Endothelial cell of umbilical vein (primary cell): ENCODE data around the gene IQCH. TPM values are rescaled to one million over a fixed set of nuclear protein-coding genes. Genes with fewer than 3 reads are reported as not detected.

Experiments
- BruUV-seq: library from RNA; stranded (reverse); fragments of 400-500 nt; replicated peaks from 2 replicates; lab custom pipeline; 2021; lab: Mats Ljungman, UMichigan
- CTCF ChIA-PET: fragments of 300-600, 350-600 bp; sonication (Branson Sonifier 250); formaldehyde crosslinking; loops from one replicate; lab custom pipeline; 2021; ENCODE audit warnings: antibody characterized with exemption, inconsistent platforms; lab: Charles Lee
- POLR2A ChIA-PET: fragments of 300-600, 350-600 bp; sonication (Branson Sonifier 250); formaldehyde crosslinking; loops from one replicate; lab custom pipeline; 2021; ENCODE audit warnings: antibody characterized with exemption, inconsistent platforms; lab: Charles Lee
- DNase-seq: peaks from one replicate; pipeline ENCODE4 v3.0.0-alpha.2; 2011; ENCODE audit warnings: low read depth, low spot score
- FAIRE-seq: peaks from 2 replicates; lab custom pipeline; 2011; peaks lifted over from hg19 to GRCh38; lab: Jason Lieb, UNC
- H2AFZ ChIP-seq: 2 replicates; pipeline ENCODE4 v1.6.0; 2012; ENCODE audit warnings: low read depth, low read length, control low read depth, inconsistent platforms
- H3K27ac ChIP-seq: 2 replicates; pipeline ENCODE4 v1.5.1; 2011; ENCODE audit warnings: low read depth, mild to moderate bottlenecking, control low read depth, low read length, moderate library complexity; ENCODE audit not compliant: insufficient read depth
- H3K27me3 ChIP-seq, 2 experiments: 2 replicates each; pipeline versions ENCODE4 v1.6.0 to v1.6.1; 2011; ENCODE audit warnings: low read length in 2 of 2, mixed read lengths in 1 of 2; ENCODE audit not compliant: control insufficient read depth in 2 of 2, insufficient read depth in 2 of 2
- H3K36me3 ChIP-seq, 2 experiments: 2 replicates in 1 of 2; 3 replicates in 1 of 2; pipeline ENCODE4 v1.5.1; 2011; ENCODE audit warnings: low read length in 2 of 2, mild to moderate bottlenecking in 1 of 2, moderate library complexity in 1 of 2; ENCODE audit not compliant: control insufficient read depth in 2 of 2, insufficient read depth in 2 of 2; ENCODE audit errors: extremely low read depth in 1 of 2
- H3K4me1 ChIP-seq: 3 replicates; pipeline ENCODE4 v1.5.1; 2011; ENCODE audit warnings: mild to moderate bottlenecking, low read length; ENCODE audit not compliant: control insufficient read depth, insufficient read depth; ENCODE audit errors: extremely low read depth
- H3K4me2 ChIP-seq: 2 replicates; pipeline ENCODE4 v1.6.1; 2011; ENCODE audit warnings: low read length, control low read depth, mixed read lengths; ENCODE audit not compliant: insufficient read depth
- H3K4me3 ChIP-seq, 3 experiments: fragments of 200-600 bp in 1 of 3; sonication (generic), shearing (Covaris generic) in 1 of 3; replicated peaks in 1 of 3; 2 replicates each; pipeline ENCODE4 v1.5.1; 2011 to 2016; ENCODE audit warnings: control low read depth in 3 of 3, low read length in 3 of 3, mild to moderate bottlenecking in 2 of 3, inconsistent platforms in 1 of 3, low read depth in 1 of 3, moderate library complexity in 1 of 3; ENCODE audit not compliant: insufficient read depth in 1 of 3
- H3K79me2 ChIP-seq: 2 replicates; pipeline ENCODE4 v1.6.0; 2012; ENCODE audit warnings: low read length, inconsistent platforms; ENCODE audit not compliant: control insufficient read depth, insufficient read depth
- H3K9ac ChIP-seq: replicated peaks from 2 replicates; pipeline ENCODE3; 2011; ENCODE audit warnings: low read length, control low read depth; ENCODE audit not compliant: insufficient read depth; ENCODE audit errors: extremely low read depth
- H3K9me1 ChIP-seq: replicated peaks from 3 replicates; pipeline ENCODE4 v1.6.0; 2011; ENCODE audit warnings: mild to moderate bottlenecking, low read length; ENCODE audit not compliant: control insufficient read depth, insufficient read depth; ENCODE audit errors: extremely low read depth
- H3K9me3 ChIP-seq: replicated peaks from 2 replicates; pipeline ENCODE4 v1.5.1; 2012; ENCODE audit warnings: low read length, inconsistent platforms; ENCODE audit not compliant: control insufficient read depth, insufficient read depth
- H4K20me1 ChIP-seq: replicated peaks from 2 replicates; pipeline ENCODE3; 2011; ENCODE audit warnings: mild to moderate bottlenecking, low read length; ENCODE audit not compliant: control insufficient read depth, insufficient read depth; ENCODE audit errors: extremely low read depth
- CTCF ChIP-seq, 2 donors: IDR thresholded peaks; 1 replicate in 1 of 2; 2 replicates in 1 of 2; pipeline ENCODE4 v1.5.1; 2011; ENCODE audit warnings: low read length in 2 of 2, mild to moderate bottlenecking in 2 of 2, moderate library complexity in 2 of 2, control low read depth in 1 of 2, inconsistent platforms in 1 of 2, low read depth in 1 of 2; ENCODE audit not compliant: insufficient read depth in 1 of 2; ENCODE audit errors: extremely low read depth in 1 of 2
- EZH2 ChIP-seq: IDR thresholded peaks from 2 replicates; pipeline ENCODE4 v1.6.1; 2012; ENCODE audit warnings: borderline replicate concordance, low read depth, mild to moderate bottlenecking, moderate library complexity, low read length, inconsistent platforms; ENCODE audit not compliant: severe bottlenecking
- FOS ChIP-seq: IDR thresholded peaks from 2 replicates; pipeline ENCODE4 v1.6.1; 2011; ENCODE audit warnings: mild to moderate bottlenecking, low read length, moderate library complexity, borderline replicate concordance; ENCODE audit not compliant: insufficient read depth
- GATA2 ChIP-seq: IDR thresholded peaks from 2 replicates; pipeline ENCODE4 v1.7.0; 2011; ENCODE audit warnings: low read depth, mild to moderate bottlenecking, moderate library complexity, mixed read lengths, low read length; ENCODE audit not compliant: insufficient read length, insufficient read depth
- JUN ChIP-seq: IDR thresholded peaks from 2 replicates; pipeline ENCODE4 v1.6.1; 2011; ENCODE audit warnings: borderline replicate concordance, low read depth; ENCODE audit not compliant: insufficient read length, insufficient read depth
- MAX ChIP-seq: IDR thresholded peaks from 2 replicates; pipeline ENCODE4 v1.6.1; 2011; ENCODE audit not compliant: insufficient read depth, insufficient read length
- MYC ChIP-seq: IDR thresholded peaks from one replicate; pipeline ENCODE4 v1.6.1; 2011; ENCODE audit warnings: mild to moderate bottlenecking, low read depth, low read length
- POLR2A ChIP-seq: IDR thresholded peaks from 2 replicates; pipeline ENCODE4 v1.6.1; 2012; ENCODE audit warnings: low read depth, mild to moderate bottlenecking, control low read depth, low read length
- POLR2AphosphoS5 ChIP-seq: IDR thresholded peaks from 2 replicates; pipeline ENCODE4 v1.6.1; 2012; ENCODE audit warnings: low read depth, mild to moderate bottlenecking, control low read depth, low read length, moderate library complexity; ENCODE audit not compliant: insufficient read depth
- dilution Hi-C: fragments of 300-500 bp; cut with MboI; formaldehyde crosslinking; loops from one replicate; pipeline ENCODE4 v1.15.0; 2019; ENCODE audit warnings: low sequenced_read_pairs; ENCODE audit not compliant: extremely low pct_ligation_motif_present
- intact Hi-C: fragments of 100-400 bp; cut with micrococcal nuclease; formaldehyde crosslinking; loops from one replicate; pipeline ENCODE4 v1.10.0; 2022
- polyA plus RNA-seq, 4 experiments: library from polyadenylated mRNA; depleted of rRNA in 3 of 4; stranded (reverse) in 3 of 4; unstranded in 1 of 4; fragments of >200 nt; gene quantifications; 2 replicates each; pipeline versions ENCODE4 v1.2.1 to v1.2.3, GENCODE V29; 2011 to 2012; ENCODE audit warnings: missing spikeins in 1 of 4
- total RNA-seq: library from RNA; stranded (reverse); gene quantifications from 2 replicates; pipeline ENCODE4 v1.2.3, GENCODE V29; 2021

IQCH gene
- total and polyA plus RNA-seq, 2 donors (not counting 3 experiments of a cell fraction or from before 2014, with no cell fraction given) = 0.29 to 0.51 TPM

GRCh38 chr15:67481680-67482079 is 227.1 kb downstream of the IQCH start:
- Histone ChIP-seq H2AFZ (no peak overlapping the region), H3K4me3 (no peak overlapping the region), H3K27ac (no peak overlapping the region), H4K20me1 (no peaks in the 10 kb centered on the region), H3K79me2 (no peaks in the 10 kb centered on the region), H3K9me3 (no peaks in the 10 kb centered on the region), H3K9ac (no peak overlapping the region), H3K9me1 (no peaks in the 10 kb centered on the region), H3K4me1 (no peaks in the 10 kb centered on the region), H3K36me3 (no peaks in the 10 kb centered on the region), H3K4me2 (no peak overlapping the region), H3K27me3 (peaks cover 0 to 3% of the 10 kb centered on the region in 2 experiments)
- TF ChIP-seq GATA2 (no peak), CTCF (IDR thresholded peaks at IDR 0.05; ENCODE audit: extremely low read depth in 1 of 2, insufficient read depth in 1 of 2, low read depth in 1 of 2, low read length in 2 of 2) (no peak), JUN (no peak), MAX (no peak), EZH2 (no peak), POLR2A (no peak), POLR2AphosphoS5 (no peak), MYC (no peak), FOS (no peak)
- DNase-seq (no peak), FAIRE-seq (no peak)
- ChIA-PET POLR2A (no interaction called here), CTCF (no interaction called here)
- intact Hi-C loops (no loop called here), dilution Hi-C loops (no loop called here)
- no TSS peak for BruUV-seq
